Transverse colon (tissue), 4 donors: ENCODE measurements around the gene FLOT1.

Experiments
- CTCF ChIP-seq, 5 experiments: fragments of 200-600 bp in 3 of 5; fragments of 450-650 bp in 2 of 5; sonication (generic) in 3 of 5; IDR thresholded peaks; 1 replicate in 2 of 5; 2 replicates in 3 of 5; pipeline ENCODE4 v1.5.1; 2016 to 2017; ENCODE audit warnings: antibody characterized with exemption in 5 of 5, inconsistent platforms in 3 of 5, mild to moderate bottlenecking in 2 of 5, moderate library complexity in 1 of 5
- POLR2AphosphoS5 ChIP-seq, 3 donors: sonication (generic); formaldehyde crosslinking; IDR thresholded peaks; one replicate each; pipeline ENCODE4 v1.6.1; 2016; ENCODE audit warnings: antibody characterized with exemption in 3 of 3

- peak; percentile 54 to 75 (median 55) for TF ChIP-seq POLR2AphosphoS5 (IDR thresholded peaks at IDR 0.05)
- peak in 4 of 5 experiments; percentile 39 to 47 (median 45) for TF ChIP-seq CTCF (IDR thresholded peaks at IDR 0.05)
These were observed 21.1 kb downstream of the FLOT1 start for GRCh38 chr6:30721198-30722024.
